Large intestine (tissue), 3 donors: ENCODE data around the gene SMPD4. TPM values are rescaled to one million over a fixed set of nuclear protein-coding genes. Genes with fewer than 3 reads are reported as not detected.
"Not testable (repeated sequence)": the region's sequence is repeated elsewhere in the genome, so short reads cannot be mapped to it uniquely, and the experiment has no call there.

Source experiments
- DNase-seq, 2 donors: peaks; one replicate each; pipeline versions ENCODE4 v3.0.0 to v3.0.0-alpha.2; 2013
- H3K27ac ChIP-seq: one replicate; pipeline ENCODE4 v1.5.1; 2013; ENCODE audit warnings: low read length
- H3K27me3 ChIP-seq: 2 replicates; pipeline ENCODE4 v1.6.1; 2013; ENCODE audit warnings: low read length; ENCODE audit not compliant: control insufficient read depth, insufficient read depth
- H3K36me3 ChIP-seq: 2 replicates; pipeline ENCODE4 v1.6.1; 2013; ENCODE audit warnings: low read length; ENCODE audit not compliant: control insufficient read depth, insufficient read depth
- H3K4me1 ChIP-seq: one replicate; pipeline ENCODE4 v1.6.1; 2013; ENCODE audit warnings: low read length; ENCODE audit not compliant: control insufficient read depth, insufficient read depth
- H3K4me3 ChIP-seq: one replicate; pipeline ENCODE4 v1.5.1; 2013; ENCODE audit warnings: low read length
- H3K9me3 ChIP-seq: one replicate; pipeline ENCODE4 v1.6.1; 2013; ENCODE audit warnings: mild to moderate bottlenecking, low read depth, low read length, moderate library complexity; ENCODE audit not compliant: control insufficient read depth
- WGBS: methylation state at CpG from one replicate; pipeline ENCODE4 v1.1.5; 2013; ENCODE audit warnings: low lambda C conversion rate; ENCODE audit not compliant: insufficient coverage; 5-methylcytosine and 5-hydroxymethylcytosine counted together
- polyA plus RNA-seq: library from polyadenylated mRNA; unstranded; fragments of 120-200 nt; gene quantifications from one replicate; pipeline ENCODE4 v1.2.1, GENCODE V29; 2013

The SMPD4 gene
- polyA plus RNA-seq, 1 donor: 50.1 TPM

DNA sequence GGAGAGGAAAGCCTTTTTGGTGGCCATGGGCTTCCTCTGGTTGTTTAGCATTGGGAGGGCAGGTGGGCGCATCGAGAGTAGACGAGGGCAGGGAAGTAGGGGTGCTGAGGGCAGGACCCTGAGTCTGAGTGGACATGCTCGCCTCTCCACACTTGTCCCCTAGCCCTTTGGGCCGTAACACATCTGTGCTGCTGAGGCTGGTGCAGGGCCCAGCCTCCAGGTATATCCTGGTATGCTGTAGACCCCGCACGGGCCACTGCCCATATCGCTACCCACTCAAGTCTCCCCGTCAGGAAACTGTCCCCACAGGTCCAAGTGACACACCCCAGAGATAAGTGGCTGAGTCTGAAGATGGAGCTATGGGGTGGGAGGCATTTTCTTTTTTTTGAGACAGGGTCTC, 22.8 kb downstream of the SMPD4 start:
- Histone ChIP-seq H3K27me3 (no peaks in the 10 kb centered on the region), H3K27ac (no peak overlapping the region), H3K9me3 (no peaks in the 10 kb centered on the region), H3K4me3 (no peak overlapping the region), H3K36me3 (peaks cover 29% of the 10 kb centered on the region), H3K4me1 (no peaks in the 10 kb centered on the region)
- no peak for DNase-seq
- no CpG with 5 or more reads among the region's 9 CpGs for WGBS

DNA sequence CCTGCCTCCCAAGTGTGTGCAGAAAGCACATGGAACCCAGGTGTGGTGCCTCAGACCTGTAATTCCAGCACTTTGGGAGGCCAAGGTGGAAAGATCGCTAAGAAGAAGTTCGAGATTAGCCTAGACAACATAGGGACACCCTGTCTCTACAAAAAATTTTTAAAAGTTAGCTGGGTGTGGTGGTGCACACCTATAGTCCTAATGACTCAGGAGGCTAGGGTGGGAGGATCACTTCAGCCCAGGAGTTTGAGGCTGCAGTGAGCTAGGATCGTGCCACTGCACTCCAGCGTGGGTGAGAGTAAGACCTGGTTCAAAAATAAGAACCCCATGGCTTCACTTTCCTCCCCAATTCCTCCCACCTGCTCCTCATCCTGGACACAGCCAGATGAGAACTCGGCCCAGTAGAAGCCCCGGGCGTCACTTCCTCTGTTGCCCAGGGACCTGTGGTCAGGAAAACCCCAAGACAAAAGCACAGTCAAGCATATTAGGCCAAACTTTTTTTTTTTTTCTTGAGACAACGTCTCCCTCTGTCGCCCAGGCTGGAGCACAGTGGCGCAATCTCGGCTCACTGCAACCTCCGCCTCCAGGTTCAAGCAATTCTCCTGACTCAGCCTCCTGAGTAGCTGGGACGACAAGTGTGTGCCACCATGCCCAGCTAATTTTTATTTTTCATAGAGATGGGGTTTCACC, 23.4 kb downstream of the SMPD4 start:
- not testable (repeated sequence) for DNase-seq, H3K4me3 ChIP-seq, H3K27me3 ChIP-seq, H3K27ac ChIP-seq, H3K9me3 ChIP-seq, H3K4me1 ChIP-seq
- peaks cover 28% of the 10 kb centered on the region for H3K36me3 ChIP-seq
- no CpG with 5 or more reads among the region's 13 CpGs for WGBS

DNA sequence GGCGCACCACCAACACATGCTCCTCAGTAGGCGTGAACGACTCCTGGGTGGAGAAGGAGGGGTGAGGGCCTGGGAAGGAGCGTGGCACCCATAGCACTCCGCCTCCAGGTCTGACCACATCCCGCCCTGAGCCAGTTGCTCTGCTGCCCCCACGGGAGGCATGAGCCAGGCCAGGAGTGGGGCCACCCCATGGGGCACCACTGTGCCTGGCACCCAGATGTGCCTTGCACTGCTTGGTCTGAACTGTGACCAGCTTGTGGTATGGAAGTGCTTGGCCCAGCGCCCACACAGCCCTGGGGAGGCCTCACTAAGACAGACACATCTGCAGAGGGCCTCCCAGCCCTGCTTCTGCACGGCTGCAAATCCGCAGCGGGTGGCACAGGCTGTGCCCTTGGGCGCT, 24.0 kb downstream of the SMPD4 start:
- DNase-seq: not testable (repeated sequence)
- no CpG with 5 or more reads among the region's 12 CpGs for WGBS
- H3K36me3 ChIP-seq: peaks cover 29% of the 10 kb centered on the region

DNA sequence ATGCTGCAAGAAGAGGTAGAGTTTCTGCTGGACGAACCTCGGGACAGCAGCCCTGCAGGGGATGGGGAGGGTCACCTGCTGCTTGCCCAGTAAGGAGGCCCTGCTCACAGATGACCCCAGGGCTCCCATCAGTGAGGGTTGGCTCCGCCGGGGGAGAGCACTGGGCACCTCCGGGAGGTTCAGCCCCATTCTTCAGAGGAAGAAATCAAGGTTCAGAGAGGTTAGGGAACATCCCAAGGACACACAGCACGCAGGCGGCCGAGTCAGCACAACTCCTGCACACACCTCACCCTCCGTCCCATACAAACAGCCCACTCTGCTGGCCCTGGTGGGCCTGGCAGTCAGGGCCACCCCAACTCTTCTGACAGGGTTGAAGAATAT, 24.8 kb downstream of the SMPD4 start:
- Histone ChIP-seq H3K4me3 (no peak overlapping the region), H3K36me3 (peaks cover 33% of the 10 kb centered on the region), H3K9me3 (no peaks in the 10 kb centered on the region), H3K27me3 (no peaks in the 10 kb centered on the region), H3K27ac (no peak overlapping the region), H3K4me1 (no peaks in the 10 kb centered on the region)
- WGBS: no CpG with 5 or more reads among the region's 9 CpGs
- no peak for DNase-seq

More for the DNA sequence above, 24.0 kb downstream of the SMPD4 start:
- H3K4me3 ChIP-seq, H3K27me3 ChIP-seq, H3K9me3 ChIP-seq, H3K27ac ChIP-seq, H3K4me1 ChIP-seq: not testable (repeated sequence)

DNA sequence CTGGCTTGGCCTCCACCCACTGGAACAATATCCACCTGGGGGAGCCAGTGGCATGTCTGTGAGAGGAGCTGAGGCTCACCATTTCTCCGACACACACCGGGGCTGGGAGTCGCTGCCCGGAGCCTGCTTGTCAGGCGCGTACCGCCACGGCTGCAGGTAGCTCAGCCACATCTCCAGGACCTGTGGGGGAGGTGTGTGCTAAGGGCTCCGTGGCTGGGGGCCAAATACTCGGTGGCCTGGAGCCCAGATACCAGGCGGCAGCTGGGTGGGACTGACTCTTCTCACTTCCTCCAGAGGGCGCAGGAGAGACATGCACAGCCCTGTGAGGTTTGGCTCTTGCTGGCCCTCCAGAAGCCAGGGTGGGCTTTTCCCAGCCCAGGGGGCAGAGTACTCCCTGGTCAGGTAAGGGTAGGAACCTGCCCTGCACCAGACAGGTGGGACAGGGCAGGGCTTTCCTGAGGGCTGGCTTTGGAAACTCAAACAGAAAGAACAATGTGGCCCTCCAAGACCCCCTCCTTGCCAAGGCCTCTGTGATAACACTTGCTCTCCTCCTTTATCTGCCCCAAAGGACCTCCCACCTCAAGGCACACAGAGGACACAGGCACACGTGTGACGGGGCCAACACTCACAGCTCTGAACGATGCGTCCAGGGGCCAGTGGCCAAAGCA, 25.3 kb downstream of the SMPD4 start:
- H3K27ac ChIP-seq, H3K4me1 ChIP-seq, H3K4me3 ChIP-seq, DNase-seq, H3K27me3 ChIP-seq, H3K9me3 ChIP-seq: not testable (repeated sequence)
- no CpG with 5 or more reads among the region's 16 CpGs for WGBS
- H3K36me3 ChIP-seq: peaks cover 34% of the 10 kb centered on the region

DNA sequence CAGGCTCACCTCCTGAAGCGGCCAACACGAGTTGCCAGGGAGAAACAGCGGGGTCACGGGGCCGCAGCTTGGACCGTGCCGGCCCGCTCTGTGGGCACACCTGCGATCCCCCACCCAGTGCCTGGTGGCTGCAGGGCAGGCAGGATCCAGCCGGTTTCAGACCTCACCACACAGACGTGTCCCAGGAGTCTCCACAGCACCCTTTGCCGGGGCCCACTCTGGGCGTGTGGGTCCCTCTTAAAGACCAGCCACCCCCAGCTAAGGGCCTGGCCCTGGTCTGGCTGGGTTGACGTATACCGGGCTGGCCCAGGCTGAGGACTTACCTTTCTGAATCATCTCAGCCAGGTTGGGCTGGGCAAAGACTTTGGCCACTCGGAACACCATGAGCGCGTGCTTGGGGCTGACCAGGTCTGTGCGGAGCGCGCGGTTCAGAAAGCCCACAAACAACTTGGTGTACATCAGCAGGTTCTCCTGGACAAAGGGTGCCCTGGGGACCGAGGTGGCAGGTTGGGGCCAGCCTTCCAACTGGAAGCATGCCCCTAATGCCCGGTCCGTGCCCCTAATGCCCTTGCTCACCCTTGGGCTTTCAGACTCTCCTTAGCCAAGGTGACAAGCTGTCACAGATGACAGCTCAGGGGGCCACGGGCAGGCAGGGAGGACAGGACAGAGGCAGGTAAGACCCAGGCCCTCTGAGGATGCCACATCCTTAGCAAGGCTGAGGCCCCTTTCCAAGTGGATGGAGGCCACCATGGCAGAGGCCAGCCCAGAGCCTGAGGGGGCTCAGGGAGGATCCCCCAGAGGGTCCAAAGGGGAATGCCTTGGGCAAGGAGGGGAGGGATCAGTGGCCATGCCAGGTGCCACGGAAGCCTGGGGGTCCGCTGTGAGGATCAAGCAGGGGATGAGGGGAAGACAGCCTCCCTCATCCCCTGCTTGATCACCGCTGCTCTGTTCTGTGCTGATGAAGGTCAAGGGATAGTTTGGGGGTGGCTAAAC, 26.3 kb downstream of the SMPD4 start:
- no peaks in the 10 kb centered on the region for H3K9me3 ChIP-seq
- WGBS: no CpG with 5 or more reads among the region's 29 CpGs
- no peaks in the 10 kb centered on the region for H3K4me1 ChIP-seq
- H3K27me3 ChIP-seq: no peaks in the 10 kb centered on the region
- H3K27ac ChIP-seq: no peak overlapping the region
- peaks cover 36% of the 10 kb centered on the region for H3K36me3 ChIP-seq
- H3K4me3 ChIP-seq: no peak overlapping the region
- no peak for DNase-seq

DNA sequence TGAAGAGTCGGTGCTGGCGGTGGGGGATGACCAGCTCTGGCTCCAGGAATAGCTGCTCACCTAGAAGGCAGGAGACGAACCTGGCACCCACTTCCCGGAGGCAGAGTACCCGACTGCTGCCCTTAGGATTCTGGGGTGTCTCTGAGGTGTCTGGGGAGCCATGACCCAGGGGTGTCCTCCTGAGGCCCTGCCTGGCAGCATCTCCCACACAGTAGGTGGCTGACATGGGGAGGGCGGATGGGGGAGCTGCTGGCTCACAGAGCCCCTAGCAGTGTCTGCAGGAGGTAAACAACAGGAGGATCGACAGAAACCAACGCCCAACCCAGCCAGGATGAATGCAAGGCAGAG, 27.0 kb downstream of the SMPD4 start:
- not testable (repeated sequence) for H3K27me3 ChIP-seq, H3K4me1 ChIP-seq, DNase-seq, H3K27ac ChIP-seq, H3K9me3 ChIP-seq, H3K4me3 ChIP-seq
- H3K36me3 ChIP-seq: peaks cover 36% of the 10 kb centered on the region
- WGBS: no CpG with 5 or more reads among the region's 8 CpGs

DNA sequence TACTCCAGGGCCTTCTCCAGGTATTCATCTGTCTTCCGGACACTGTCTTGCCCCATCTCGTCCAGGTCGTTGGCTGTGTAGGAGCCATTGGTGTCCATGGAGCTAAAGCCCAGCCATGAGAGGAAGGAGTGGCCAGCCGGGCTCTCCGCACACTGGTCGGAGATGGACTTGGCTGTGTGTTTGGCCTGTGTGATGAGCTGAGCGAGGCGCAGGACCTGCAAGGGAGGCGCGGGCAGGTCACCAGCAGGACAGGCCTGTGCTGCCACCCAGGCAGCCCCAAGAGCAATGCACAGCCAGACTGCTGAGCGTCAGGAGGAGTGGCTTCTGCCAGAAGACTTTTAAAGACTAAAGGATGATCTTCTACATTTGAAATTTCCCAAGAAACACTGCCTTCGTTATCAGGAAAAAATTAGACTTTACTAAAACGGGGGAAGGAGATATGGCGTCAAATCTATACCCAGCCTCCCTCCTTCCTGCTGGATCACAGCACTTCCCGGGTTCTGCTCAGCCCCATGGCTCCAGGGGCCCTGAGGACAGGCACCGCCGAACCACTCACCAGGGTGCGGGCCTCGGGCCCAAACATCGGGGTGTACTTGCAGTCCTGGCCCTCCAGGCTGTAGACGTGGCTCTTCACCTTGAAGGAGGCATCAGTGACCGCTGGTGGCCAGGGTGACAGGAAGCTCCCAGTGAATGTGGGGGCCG, 27.5 kb downstream of the SMPD4 start:
- WGBS: 100% methylated on average over 1 of the region's 23 CpGs

DNA sequence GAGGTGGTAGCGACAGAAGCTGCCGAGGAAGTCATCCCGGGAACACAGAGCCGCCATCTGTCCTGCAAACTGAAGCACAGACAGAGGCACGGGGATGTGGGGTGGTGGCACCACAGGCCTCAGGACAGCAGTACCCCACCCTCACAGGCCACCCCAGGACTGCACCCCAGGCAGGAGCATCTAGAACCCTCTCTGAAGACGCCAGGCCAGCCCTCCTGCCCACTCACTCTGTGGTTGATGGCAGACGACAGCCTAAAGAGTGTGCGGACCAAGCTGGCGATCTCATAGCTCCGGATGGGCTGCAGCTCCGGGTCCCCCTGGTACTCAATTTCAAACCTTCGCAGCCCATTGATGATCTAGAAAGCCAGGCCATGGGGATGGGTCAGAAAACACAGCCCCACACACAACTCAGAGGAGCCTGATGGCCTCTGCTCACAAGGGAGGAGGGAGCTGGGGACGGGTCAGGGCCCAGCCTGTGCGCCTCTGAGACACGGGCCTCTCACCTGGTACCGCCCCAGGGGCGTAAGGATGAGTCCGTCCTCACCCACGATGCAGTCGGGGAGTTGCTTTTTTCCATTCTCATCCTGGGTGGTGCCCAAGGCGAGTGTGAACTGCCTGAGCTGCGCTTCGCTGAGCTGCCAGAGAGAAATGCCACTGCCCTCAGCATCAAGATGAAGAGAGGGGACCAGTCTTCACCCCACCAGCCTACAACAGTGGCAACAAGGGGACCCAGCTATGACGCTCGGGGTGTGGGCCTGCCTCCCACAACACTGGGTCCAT, 28.4 kb downstream of the SMPD4 start:
- no peak overlapping the region for H3K27ac ChIP-seq
- H3K27me3 ChIP-seq: no peaks in the 10 kb centered on the region
- no CpG with 5 or more reads among the region's 25 CpGs for WGBS
- H3K4me1 ChIP-seq: no peaks in the 10 kb centered on the region
- H3K36me3 ChIP-seq: peaks cover 28% of the 10 kb centered on the region
- no peaks in the 10 kb centered on the region for H3K9me3 ChIP-seq
- no peak overlapping the region for H3K4me3 ChIP-seq
- no peak for DNase-seq

More for the DNA sequence above, 27.5 kb downstream of the SMPD4 start:
- peaks cover 33% of the 10 kb centered on the region for H3K36me3 ChIP-seq
- not testable (repeated sequence) for H3K4me1 ChIP-seq, H3K9me3 ChIP-seq, DNase-seq, H3K27me3 ChIP-seq, H3K4me3 ChIP-seq, H3K27ac ChIP-seq
